NCI-H1930 (cell line): ENCODE measurements around the gene PIK3R5.
A peak's percentile ranks its signal among the peaks of the same experiment; 100 is the strongest.
"Not testable (repeated sequence)": the region's sequence is repeated elsewhere in the genome, so short reads cannot be mapped to it uniquely, and the experiment has no call there.

Experiments used
- DNase-seq, 2 experiments: peaks; one replicate each; lab custom pipeline; 2025; lab: John Stamatoyannopoulos, UW

The PIK3R5 gene, protein sequence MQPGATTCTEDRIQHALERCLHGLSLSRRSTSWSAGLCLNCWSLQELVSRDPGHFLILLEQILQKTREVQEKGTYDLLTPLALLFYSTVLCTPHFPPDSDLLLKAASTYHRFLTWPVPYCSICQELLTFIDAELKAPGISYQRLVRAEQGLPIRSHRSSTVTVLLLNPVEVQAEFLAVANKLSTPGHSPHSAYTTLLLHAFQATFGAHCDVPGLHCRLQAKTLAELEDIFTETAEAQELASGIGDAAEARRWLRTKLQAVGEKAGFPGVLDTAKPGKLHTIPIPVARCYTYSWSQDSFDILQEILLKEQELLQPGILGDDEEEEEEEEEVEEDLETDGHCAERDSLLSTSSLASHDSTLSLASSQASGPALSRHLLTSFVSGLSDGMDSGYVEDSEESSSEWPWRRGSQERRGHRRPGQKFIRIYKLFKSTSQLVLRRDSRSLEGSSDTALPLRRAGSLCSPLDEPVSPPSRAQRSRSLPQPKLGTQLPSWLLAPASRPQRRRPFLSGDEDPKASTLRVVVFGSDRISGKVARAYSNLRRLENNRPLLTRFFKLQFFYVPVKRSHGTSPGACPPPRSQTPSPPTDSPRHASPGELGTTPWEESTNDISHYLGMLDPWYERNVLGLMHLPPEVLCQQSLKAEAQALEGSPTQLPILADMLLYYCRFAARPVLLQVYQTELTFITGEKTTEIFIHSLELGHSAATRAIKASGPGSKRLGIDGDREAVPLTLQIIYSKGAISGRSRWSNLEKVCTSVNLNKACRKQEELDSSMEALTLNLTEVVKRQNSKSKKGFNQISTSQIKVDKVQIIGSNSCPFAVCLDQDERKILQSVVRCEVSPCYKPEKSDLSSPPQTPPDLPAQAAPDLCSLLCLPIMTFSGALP

DNA sequence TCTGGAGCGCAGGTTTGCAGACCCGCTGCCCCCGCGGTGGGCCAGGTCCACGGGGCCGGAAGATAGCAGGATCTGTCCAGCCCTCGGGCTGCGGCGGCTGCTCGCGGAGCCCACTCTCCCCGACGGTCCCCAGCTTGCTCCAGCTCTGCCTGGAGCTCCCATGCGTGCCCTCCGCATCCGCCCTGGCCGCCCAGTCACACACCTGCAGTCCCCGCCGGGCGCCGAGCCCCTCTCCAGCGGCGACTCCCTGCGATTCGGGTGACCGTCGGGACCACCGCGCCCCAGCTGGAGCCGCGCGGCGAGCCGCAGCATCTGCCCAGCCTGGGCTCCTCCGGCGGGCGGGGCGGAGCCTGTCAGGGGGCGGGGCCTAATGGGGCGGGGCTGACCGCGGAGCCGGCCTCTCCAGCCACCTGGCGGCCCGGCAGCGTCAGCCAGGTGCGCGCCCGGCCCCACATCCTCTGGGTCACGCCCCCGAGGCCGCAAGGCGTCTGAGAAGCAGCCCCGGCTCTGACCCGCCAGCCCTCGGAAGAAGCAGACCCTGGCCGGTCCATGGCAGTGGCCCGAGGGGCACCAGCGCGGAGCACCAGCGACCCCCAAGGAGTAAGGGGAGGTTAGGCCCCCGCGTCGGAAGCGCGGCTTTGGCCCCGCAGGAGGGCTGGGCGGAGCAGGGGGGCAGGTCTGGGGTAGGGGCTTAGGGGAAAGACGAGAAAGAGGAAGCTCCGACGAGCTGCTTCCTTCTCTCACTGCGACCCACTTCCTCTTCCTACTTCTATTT lies at the start of gene PIK3R5:
TSS of gene PIK3R5 (minus strand) at position 314 of the 775 bp plus-strand sequence. CDS start 54,213 bp downstream, outside the sequence.
- DNase-seq, result peak; percentile 59 to 75

DNA sequence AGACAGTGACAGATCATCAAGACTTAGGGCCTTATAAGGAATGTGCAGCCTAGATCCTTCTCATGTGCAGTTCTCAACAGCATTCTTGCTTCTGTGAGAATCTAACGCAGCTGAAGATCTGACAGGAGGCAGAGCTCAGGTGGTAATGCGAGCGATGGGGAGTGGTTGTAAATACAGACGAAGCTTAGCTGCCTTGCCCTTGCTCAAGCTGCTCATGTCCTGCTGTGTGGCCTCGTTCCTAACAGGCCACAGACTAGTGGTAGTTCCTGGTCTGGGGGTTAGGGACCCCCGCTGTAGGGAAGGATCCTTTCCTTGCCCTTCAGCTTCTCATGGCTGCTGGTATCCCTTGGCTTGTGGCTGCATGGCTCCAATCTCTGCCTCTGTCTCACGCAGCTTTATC lies 45.5 kb upstream of the PIK3R5 start:
- no peak for DNase-seq

DNA sequence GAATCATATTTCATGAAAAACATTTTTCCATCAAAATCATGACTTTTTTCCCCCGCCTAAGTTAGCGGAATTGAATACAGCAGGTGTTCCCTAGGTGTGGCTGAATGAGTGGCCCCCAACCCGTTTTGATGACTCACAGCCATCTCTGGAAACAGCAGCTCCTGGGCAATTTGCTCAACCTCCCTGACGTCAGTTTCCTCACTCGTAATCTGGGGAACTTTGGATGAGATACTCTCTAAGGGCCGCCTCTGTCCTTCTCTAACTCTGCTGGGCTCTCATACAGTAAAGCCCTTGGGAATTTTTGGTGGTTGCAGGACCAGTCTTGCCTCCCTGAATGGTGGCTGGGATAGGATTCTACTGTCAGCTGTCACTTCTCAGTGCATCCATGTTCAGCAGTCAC lies 44.2 kb upstream of the PIK3R5 start:
- no peak for DNase-seq

DNA sequence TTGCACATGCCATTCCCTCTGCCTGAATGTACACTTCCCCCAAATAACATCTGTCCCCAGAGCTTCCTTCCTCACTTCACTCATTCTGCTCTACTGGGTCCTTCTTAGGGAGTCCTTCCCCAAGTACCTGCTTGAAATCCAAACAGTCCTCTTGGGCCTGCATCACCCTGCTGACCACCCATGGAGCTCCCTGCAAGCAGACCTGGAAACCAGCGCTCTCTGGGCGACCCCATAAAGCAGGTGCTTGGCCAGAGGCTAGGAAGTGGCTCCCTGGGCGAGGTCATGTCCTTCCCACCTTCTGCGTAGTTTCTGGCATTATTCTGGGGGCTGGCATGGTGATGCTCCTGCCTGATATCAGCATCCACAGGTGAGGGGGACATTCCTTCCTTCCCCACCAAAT lies 43.6 kb upstream of the PIK3R5 start:
- DNase-seq, result no peak

DNA sequence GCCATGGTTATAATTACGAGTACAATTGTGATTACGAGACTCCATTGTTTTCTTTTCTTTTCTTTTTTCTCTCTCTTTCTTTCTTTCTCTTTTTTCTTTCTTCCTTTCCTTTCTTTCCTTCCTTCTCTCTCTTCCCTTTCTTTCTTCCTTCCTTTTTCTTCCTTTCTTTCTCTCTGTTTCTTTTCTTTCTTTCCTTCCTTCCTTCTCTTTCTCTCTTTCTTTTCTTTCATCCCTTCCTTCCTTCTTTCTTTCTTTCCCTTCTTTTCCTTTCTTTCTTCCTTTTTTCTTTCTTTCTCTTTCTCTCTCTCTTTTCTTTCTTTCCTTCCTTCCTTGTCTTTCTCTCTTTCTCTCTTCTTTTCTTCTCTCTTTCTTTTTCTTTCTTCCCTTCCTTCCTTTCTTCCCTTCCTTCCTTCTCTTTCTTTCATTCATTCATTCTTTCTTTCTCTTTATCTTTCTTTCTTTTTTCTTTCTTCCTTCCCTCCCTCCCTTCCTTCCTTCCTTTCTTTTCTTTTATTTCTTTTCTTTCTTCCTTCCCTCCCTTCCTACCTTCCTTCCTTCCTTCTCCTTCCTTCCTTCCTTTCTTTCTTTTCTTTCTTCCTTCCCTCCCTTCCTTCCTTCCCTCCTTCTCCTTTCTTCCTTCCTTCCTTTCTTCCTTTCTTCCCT lies 41.7 kb upstream of the PIK3R5 start:
- no peak for DNase-seq

DNA sequence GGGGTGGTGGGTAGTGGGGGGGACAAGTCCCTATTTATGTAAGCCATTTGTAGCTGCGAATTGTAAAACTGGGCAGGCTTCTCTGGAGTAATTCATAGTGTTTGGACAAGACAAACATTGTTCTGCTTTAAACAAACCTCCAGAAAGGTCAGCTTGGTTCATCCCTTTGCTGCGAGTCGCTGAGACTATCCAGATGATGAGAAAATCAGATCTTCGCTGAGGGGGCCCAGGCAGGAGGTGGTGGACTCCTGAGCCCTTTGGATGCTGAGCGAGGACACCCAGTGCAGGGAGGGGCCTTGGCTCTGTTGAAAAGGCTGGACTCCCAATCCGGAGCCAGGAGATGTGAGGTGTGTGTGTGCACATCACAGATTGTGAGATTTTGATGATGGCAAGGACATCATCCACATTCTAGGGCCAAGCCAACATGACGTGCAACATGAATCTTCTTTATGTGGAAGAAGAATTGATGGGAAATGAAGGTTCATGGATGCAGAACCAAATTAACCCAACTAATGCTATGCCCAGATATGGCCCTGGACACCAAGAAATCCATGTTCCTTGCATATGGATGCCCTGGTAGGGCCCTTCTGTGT lies 40.8 kb upstream of the PIK3R5 start:
- DNase-seq, result no peak

DNA sequence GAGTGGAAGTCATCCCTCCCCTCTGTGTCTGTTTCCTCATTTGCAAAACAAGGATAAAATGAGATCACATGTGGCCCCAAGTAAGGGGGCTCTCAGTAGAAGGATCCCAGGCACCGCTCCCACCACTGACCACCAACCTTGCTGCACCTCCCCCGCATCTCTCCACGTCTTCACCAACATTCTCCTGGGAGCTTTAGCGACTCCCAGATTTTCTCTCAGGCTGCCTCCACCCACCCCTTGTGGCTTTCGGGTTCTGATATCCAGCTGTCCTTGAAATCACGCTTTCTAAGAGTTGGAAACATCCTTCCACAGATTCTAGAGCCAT lies 39.4 kb upstream of the PIK3R5 start:
- no peak for DNase-seq

DNA sequence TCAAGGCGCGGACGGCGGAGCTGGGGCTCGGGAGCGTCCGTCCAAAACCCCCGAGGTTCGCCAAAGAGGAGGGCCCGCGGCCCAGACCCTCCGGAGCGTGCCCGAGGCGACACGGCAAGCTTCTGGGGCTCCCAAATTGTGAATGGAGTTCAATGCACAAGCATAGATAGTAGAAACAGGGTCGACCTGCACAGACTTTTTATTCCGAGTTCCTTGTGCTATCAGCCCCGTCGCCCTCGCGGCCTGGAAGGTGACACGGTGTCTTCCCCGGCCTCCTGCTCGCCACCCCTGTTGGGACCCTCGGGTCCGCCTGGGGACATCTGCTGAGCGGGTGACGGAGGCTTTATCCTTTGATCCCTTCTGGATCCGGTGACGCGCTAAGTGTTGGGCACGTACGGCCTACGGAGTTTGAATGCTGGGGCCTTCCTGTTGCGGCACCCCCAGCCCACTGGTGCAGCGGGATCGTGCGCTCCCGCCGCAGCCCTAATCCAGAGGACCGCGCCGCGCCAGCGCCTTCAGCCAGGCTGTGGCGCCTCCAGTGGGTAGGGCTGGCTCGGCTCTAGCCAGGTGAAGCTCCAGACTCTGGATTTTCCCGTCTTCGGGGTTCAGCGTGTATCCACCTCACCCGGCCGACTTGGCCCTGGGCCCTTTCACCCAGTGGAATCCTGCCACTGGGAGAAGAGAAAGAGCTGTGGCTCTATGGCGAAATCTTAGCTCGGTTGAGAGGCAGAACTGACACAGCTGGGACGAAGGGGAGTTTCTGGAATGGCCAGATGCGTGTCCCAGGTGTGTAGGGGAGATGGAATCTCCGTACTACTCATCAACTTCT lies 38.8 kb upstream of the PIK3R5 start:
- no peak for DNase-seq

DNA sequence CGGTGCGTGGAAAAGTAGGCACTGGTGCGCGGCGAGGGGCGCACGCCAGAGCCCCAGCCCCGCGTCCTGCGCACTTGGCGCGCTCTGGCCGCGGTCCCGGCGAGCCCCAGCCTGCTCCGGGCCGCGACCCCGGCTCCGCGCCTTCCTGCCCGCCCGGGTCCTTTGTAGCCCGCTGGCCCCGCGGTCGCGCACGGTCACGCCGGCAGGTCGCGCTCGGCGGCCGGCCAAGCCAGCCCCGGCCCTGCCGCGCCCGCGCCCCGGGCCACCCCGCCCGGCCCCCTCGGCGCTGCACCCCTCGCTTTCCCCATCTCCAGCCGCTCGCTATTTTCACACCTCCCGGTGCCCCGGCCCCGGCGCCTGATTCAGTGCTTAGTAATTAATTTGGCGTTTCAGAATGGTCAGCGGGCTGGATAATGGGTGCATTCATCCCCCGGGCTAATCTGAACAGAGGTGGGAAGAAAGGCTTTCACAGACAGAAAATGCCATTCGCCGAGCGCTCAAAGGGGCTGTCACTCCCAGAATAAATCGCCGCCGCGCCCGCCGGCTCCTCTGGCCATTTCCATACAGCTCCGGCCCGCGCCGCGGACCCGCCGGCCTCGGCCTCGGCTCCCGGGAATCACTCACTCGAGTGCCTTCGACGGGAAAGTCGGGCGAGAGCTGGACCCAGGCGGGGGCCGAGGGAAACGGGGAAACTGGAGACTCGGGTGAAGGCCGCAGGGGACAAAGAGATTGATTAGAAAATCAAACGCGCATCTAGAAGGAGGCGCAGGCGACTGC lies 38.0 kb upstream of the PIK3R5 start:
- DNase-seq, result no peak

DNA sequence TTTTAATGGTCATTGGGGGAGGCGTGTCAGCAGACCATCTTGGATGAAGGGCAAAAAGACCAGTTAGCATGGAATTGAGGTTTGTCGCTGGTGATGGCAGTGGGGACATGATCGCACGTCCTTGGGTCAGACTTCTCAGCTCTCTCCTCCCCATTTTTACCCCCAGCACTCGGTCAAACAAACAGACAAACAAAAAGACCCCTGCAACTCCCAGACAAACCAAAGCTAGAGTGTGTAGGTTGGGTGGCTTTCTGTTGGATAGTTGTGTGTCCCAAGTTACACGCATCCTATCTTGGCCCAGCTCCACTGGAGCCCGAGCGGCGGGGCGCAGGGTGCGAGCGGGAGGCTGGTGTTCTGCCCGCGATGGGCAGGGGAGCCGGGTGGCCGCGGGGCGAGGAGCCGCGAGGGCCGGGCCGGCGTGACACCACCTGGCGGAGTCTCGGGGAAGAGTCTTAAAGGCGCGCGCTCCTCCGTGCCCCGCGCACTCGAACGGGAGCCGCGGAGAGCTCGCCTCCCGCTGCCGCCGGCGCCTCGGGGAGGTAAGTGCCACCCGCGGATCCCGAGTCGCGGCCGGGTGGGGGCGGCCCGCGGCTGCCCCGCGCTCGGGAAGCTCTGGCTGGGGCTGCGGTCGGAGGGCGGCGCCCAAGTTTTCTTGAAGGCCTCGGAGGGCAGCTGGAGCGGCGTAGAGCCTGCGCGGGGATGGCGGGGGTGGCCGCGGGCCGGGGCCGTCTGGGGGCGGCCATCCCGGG lies 37.3 kb upstream of the PIK3R5 start:
- DNase-seq, result peak in 1 of 2 experiments; percentile 10

DNA sequence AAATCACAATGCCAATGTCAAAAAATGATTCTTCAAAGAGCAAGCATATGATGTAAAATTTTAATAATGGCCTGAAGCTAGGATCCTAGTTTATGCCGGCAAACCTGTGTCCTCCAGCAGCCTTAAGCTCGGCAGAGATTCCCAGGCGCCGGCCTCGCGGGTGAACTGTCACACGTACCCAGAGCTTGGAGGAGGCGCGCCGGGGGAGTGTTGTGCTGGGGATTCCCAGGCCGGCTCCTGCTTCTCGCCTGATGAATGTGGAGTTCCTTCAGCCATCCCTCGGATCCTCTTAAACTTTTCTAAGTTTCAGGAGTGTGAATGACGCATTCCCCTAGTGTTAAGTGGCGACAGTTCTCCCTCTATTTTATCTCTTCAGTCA lies 36.7 kb upstream of the PIK3R5 start:
- DNase-seq, result no peak

DNA sequence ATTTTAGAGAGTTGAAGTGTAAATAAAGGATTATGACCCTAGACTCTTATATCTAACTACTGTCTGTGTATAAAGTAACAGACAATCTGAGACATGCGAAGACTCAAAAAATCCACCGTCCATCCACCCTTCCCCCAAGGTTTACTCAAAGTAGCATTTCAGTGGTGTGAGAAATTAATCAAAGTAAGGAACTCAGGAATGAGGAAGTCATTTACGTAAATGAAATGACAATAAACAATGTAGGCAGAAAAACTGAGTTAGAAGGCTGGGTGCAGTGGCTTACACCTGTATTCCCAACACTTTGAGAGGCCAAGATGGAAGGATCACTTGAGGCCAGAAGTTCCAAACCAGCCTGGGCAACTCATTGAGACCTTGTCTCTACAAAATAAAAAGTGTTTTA lies 36.1 kb upstream of the PIK3R5 start:
- no peak for DNase-seq

DNA sequence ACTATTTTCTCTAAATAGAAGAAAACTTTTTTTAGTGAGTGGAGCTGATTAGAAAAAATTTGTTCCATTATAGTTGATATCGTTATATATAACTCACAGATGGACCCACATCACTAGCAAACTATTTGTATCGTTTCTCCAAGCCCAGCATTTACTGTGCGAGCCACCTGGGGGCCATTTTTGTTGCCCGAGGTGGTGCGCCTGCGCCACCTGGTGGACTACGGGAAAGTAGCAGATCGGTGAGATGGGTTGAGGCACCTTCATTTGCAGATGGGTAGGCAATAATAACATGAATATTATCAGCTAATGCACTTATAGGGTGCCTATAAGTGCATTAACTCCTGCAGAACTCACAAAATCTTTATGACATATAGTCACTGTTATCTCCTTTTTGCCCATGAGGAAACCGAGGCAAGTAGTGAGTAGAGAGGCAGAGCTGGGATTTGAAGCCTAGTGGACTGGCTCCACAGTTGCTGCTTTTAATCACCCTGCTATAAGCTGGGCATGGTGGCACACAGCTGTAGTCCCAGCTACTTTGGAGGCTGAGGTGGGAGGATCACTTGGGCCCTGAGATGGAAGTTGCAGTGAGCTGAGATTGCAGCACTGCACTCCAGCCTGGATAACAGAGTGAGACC lies 32.6 kb upstream of the PIK3R5 start:
- DNase-seq, result peak in 1 of 2 experiments; percentile 68

DNA sequence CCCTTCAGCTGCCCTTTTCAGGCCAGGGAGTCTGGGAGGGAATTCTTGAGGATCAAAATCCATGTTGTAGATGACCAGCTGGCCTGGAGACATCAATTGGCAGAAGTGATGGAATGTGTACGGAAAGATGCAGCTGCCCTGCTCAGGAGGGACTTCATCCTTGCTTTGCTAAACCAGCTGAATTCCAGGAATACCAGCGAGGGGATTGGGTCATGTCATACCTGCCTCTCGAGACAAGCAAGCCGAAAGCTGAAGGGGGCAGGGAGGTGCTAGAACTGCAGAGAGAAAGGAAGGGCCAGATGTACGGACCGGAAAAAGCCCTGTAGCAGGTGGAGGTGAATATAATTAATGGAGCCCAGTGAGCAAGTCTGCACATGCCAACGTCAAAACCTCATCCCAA lies 30.2 kb upstream of the PIK3R5 start:
- DNase-seq, result no peak

DNA sequence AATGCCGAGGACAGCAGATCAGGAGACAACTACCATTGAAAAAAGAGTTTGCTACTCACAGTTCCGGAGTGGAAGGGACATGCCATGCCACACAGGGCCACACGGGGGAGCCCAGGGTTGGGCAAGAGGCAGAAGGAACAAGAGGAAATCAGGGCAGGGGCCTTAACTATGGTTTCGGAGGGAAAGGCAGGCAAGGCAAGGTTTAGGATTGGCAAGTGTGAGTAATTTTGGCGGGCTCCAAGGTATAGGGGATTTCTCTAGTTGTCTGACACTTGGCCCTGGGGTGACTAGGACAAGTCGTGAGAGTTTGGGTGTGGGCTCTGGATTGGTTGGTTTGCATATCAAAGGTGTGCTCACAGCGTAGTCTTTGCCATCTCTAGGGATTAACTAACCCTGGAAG lies 28.8 kb upstream of the PIK3R5 start:
- DNase-seq, result peak; percentile 18 to 27

DNA sequence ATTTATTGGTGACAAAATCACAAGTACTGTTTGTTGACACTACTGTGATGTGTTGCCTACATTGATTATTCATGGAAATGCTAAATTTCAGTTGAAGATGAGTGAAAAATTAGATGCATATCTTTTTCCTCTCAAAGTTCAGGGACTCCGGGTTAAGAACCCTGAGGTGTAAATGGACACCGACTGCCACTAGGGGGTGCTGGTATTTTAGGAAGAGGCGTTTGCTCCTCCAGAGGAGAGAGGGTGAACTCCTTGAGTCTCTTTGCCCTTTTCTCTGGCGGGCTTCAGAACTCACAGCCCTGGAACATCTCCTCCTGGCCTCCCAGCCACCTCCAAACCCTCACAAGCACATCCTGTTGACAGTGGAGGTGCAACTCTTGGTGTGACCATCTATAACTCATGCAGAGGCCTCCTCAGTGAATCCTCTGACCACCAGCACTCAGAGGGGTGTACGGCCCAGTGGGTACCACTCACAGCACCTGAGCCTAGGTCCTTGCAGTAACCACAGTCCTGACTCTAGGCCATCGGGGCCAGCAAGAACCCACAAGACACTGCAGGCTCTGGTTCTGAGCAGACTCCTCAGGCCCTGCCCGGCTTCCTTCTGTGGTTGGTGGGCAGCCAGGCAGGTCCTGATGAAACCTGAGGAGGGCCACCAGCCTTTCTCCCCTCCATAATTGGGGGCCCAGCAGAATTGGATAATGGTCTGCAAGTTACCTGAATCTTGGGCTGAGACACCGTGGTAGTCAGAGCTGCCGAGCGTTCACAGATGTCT lies 26.2 kb upstream of the PIK3R5 start:
- DNase-seq, result peak in 1 of 2 experiments; percentile 26

DNA sequence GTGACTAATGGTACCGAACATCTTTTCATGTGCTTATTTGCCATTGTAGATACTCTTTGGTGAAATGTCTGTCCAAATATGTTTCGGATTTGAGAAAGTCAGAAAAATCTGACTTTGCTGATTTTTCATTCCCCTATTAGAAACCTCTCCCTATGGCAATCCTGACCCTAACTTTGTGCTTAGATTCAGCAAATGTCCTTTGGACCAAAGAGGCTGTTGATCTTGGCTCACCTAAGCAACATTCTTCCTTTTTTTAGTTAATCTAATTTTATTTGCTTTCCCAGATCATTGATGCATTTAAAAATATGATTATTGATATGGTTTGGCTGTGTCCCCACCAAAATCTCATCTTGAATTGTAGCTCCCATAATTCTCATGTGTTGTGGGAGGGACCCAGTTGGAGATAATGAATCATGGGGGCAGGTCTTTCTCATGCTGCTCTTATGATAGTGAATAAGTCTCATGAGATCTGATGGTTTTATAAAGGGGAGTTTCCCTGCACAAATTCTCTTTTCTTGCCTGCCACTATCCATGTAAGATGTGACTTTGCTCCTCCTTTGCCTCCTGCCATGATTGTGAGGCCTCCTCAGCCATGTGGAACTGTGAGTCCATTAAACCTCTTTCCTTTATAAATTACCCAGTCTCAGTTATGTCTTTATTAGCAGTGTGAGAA lies 22.9 kb upstream of the PIK3R5 start:
- not testable (repeated sequence) for DNase-seq
